K562 (cell line): Measurements from ENCODE around the gene ZKSCAN5. TPM values are rescaled to one million over a fixed set of nuclear protein-coding genes. Genes with fewer than 3 reads are reported as not detected.

ENCODE experiments used
- ATF7 ChIP-seq: fragments of 450-650 bp; IDR thresholded peaks from 2 replicates; pipeline ENCODE4 v1.7.1; 2014; ENCODE audit warnings: mild to moderate bottlenecking, moderate library complexity
- BMI1 ChIP-seq: fragments of 150-350 bp; IDR thresholded peaks from 2 replicates; pipeline ENCODE4 v1.6.1; 2014; ENCODE audit warnings: low read length
- BRF1 ChIP-seq: IDR thresholded peaks from 3 replicates; pipeline ENCODE4 v1.6.1; 2011; ENCODE audit warnings: borderline replicate concordance, mild to moderate bottlenecking; ENCODE audit not compliant: insufficient read length; ENCODE audit errors: extremely low read depth
- CHAMP1 ChIP-seq: fragments of 450-650 bp; IDR thresholded peaks from 2 replicates; pipeline ENCODE4 v1.6.1; 2016; ENCODE audit warnings: mild to moderate bottlenecking
- DACH1 ChIP-seq: fragments of 450-650 bp; IDR thresholded peaks from 2 replicates; pipeline ENCODE4 v1.6.1; 2018; ENCODE audit not compliant: partially characterized antibody
- EP400 ChIP-seq: fragments of 450-650 bp; IDR thresholded peaks from 2 replicates; pipeline ENCODE4 v1.6.1; 2017; ENCODE audit warnings: antibody characterized with exemption, mild to moderate bottlenecking, moderate library complexity
- HDAC1 ChIP-seq, 2 experiments: fragments of 450-650 bp; IDR thresholded peaks; 2 replicates each; pipeline ENCODE4 v1.6.1; 2016 to 2017; ENCODE audit warnings: inconsistent platforms in 1 of 2, mild to moderate bottlenecking in 1 of 2, moderate library complexity in 1 of 2
- KLF6 ChIP-seq: fragments of 250-450 bp; sonication (Bioruptor Pico); IDR thresholded peaks from 2 replicates; pipeline ENCODE4 v1.4.0; 2020; ENCODE audit warnings: mild to moderate bottlenecking, moderate library complexity, borderline replicate concordance
- MAFK ChIP-seq: IDR thresholded peaks from 2 replicates; pipeline ENCODE4 v1.6.1; 2011; ENCODE audit warnings: low read length, improper control_type of control experiment
- MEIS2 ChIP-seq: fragments of 450-650 bp; IDR thresholded peaks from 2 replicates; pipeline ENCODE4 v1.6.1; 2014; ENCODE audit warnings: mild to moderate bottlenecking; ENCODE audit not compliant: partially characterized antibody
- PHB ChIP-seq: fragments of 250-450 bp; sonication (Bioruptor Pico); IDR thresholded peaks from 2 replicates; pipeline ENCODE4 v1.5.0; 2021
- PHF21A ChIP-seq: fragments of 450-650 bp; IDR thresholded peaks from 2 replicates; pipeline ENCODE4 v1.6.1; 2017; ENCODE audit warnings: low read depth, borderline replicate concordance
- PYGO2 ChIP-seq: fragments of 450-650 bp; IDR thresholded peaks from 2 replicates; pipeline ENCODE4 v1.6.1; 2016; ENCODE audit warnings: mild to moderate bottlenecking, missing genetic modification characterization, moderate library complexity, missing compliant biosample characterization
- STAT5A ChIP-seq: IDR thresholded peaks from 2 replicates; pipeline ENCODE4 v1.6.1; 2012; ENCODE audit warnings: low read length, inconsistent platforms, borderline replicate concordance
- STAT5B ChIP-seq: fragments of 250-450 bp; sonication (Bioruptor Pico); IDR thresholded peaks from 2 replicates; pipeline ENCODE4 v1.8.0; 2021; ENCODE audit warnings: mild to moderate bottlenecking, inconsistent platforms
- TCF7 ChIP-seq: sonication (generic); IDR thresholded peaks from 2 replicates; pipeline ENCODE4 v1.6.1; 2016; ENCODE audit warnings: antibody characterized with exemption, borderline replicate concordance
- ZBED1 ChIP-seq: IDR thresholded peaks from 2 replicates; pipeline ENCODE4 v1.6.1; 2014
- ZBTB17 ChIP-seq: fragments of 450-650 bp; formaldehyde crosslinking; IDR thresholded peaks from 2 replicates; pipeline ENCODE4 v1.4.0; 2020; ENCODE audit warnings: mild to moderate bottlenecking
- ZFP91 ChIP-seq: sonication (generic); formaldehyde crosslinking; IDR thresholded peaks from 2 replicates; pipeline ENCODE4 v1.8.0; 2022; ENCODE audit warnings: mild to moderate bottlenecking, missing genetic modification reagents
- ZNF253 ChIP-seq: fragments of 250-450 bp; sonication (Bioruptor Pico); conservative IDR thresholded peaks from 2 replicates; pipeline ENCODE4 v1.6.1; 2021; ENCODE audit warnings: mild to moderate bottlenecking
- ZNF282 ChIP-seq: sonication (generic); formaldehyde crosslinking; IDR thresholded peaks from 2 replicates; pipeline ENCODE4 v1.8.1; 2023; ENCODE audit warnings: missing genetic modification reagents
- ZNF830 ChIP-seq: fragments of 250-450 bp; sonication (Bioruptor Pico); IDR thresholded peaks from 2 replicates; pipeline ENCODE4 v1.5.0; 2021; ENCODE audit warnings: mild to moderate bottlenecking
- ZSCAN32 ChIP-seq: fragments of 450-650 bp; formaldehyde crosslinking; IDR thresholded peaks from 2 replicates; pipeline ENCODE4 v1.4.0; 2020; ENCODE audit warnings: mild to moderate bottlenecking, moderate library complexity
- polyA plus RNA-seq, 8 experiments: library from polyadenylated mRNA; depleted of rRNA in 4 of 8; stranded (reverse) in 5 of 8; unstranded in 3 of 8; fragments of >200 nt; fragmentation: Nextera tagmentation in 2 of 8; fragmentation: Illumina TruSeq in 1 of 8; extraction: Ambion mirVana in 2 of 8; extraction: Trizol in 1 of 8; gene quantifications; 2 replicates each; pipeline versions ENCODE4 v1.2.1 to v1.2.3, GENCODE V29; 2011 to 2014; ENCODE audit warnings: inconsistent platforms in 1 of 8, missing spikeins in 1 of 8
- total RNA-seq, 7 experiments: library from RNA; depleted of rRNA in 6 of 7; stranded (reverse); fragments of >200 nt in 6 of 7; fragmentation: Illumina TruSeq in 2 of 7; extraction: Trizol in 2 of 7; gene quantifications; 2 replicates each; pipeline versions ENCODE4 v1.2.1 to v1.2.3, GENCODE V29; 2011 to 2021; ENCODE audit warnings: low replicate concordance in 1 of 7
- TF ChIP-seq, protein P1 (sequence below): fragments of 450-650 bp; IDR thresholded peaks from 2 replicates; pipeline ENCODE4 v1.6.1; 2017; ENCODE audit warnings: antibody characterized with exemption

The ZKSCAN5 gene
- total and polyA plus RNA-seq, 9 of the 15 experiments (the other 6 are each of a cell fraction or from before 2014, with no cell fraction given) = 4.2 to 19.0 (median 15.0) TPM

DNA sequence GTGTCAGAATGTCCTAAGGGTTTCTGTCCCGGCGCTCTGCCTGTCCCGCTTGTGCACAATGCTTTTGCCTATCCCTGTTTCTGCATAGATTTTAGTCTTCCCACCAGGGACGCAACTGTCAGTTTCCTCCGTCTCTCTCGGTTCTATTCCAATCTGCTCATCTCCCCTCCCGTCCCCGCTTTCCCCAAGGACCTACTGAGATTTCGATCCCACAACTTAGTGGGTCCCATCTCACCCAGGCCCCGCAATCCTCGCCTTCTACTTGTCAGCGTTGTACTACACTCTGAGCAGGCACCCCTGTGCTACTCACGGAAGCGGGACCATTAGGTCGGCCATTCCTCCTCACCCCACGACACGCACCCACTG is 53.5 kb downstream of the ZKSCAN5 start (continued):
- TF ChIP-seq BMI1 = no peak
- TF ChIP-seq ZNF282 (CRISPR knock-in tag) = no peak
- no peak for TF ChIP-seq ZNF253 (CRISPR knock-in tag)
- TF ChIP-seq STAT5A = no peak
- TF ChIP-seq PYGO2 (tag) = no peak
- 0 out of 2 replicates have a peak, but pooled peaks have one; percentile 18 for TF ChIP-seq ZNF830
- TF ChIP-seq ZBTB17 (CRISPR knock-in tag) = no peak
- TF ChIP-seq, protein P1, sequence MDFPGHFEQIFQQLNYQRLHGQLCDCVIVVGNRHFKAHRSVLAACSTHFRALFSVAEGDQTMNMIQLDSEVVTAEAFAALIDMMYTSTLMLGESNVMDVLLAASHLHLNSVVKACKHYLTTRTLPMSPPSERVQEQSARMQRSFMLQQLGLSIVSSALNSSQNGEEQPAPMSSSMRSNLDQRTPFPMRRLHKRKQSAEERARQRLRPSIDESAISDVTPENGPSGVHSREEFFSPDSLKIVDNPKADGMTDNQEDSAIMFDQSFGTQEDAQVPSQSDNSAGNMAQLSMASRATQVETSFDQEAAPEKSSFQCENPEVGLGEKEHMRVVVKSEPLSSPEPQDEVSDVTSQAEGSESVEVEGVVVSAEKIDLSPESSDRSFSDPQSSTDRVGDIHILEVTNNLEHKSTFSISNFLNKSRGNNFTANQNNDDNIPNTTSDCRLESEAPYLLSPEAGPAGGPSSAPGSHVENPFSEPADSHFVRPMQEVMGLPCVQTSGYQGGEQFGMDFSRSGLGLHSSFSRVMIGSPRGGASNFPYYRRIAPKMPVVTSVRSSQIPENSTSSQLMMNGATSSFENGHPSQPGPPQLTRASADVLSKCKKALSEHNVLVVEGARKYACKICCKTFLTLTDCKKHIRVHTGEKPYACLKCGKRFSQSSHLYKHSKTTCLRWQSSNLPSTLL = no peak
- no peak; the same call in 1 of the 2 replicates for TF ChIP-seq PHB (CRISPR knock-in tag)
- TF ChIP-seq MEIS2 = no peak
- TF ChIP-seq STAT5B (CRISPR knock-in tag) = no peak
- TF ChIP-seq ZSCAN32 (CRISPR knock-in tag) = no peak
- TF ChIP-seq BRF1 = no peak
- TF ChIP-seq TCF7 = no peak
- no peak for TF ChIP-seq PHF21A
- no peak for TF ChIP-seq KLF6 (CRISPR knock-in tag)
- TF ChIP-seq EP400 = no peak
- TF ChIP-seq DACH1 = no peak
- TF ChIP-seq ZFP91 (CRISPR knock-in tag) = peak; percentile 50; the same call in 1 of the 2 replicates
- TF ChIP-seq CHAMP1 = no peak
- TF ChIP-seq HDAC1 (IDR thresholded peaks at IDR 0.05) = peak in 1 of 2 experiments; percentile 77; a peak in 2 of 4 replicates
- no peak for TF ChIP-seq MAFK
- TF ChIP-seq ZBED1 = no peak; the same call in 1 of the 2 replicates
- no peak for TF ChIP-seq ATF7
